K562 (cell line): Measurements from ENCODE around the gene ZFP92. TPM values are rescaled to one million over a fixed set of nuclear protein-coding genes. Genes with fewer than 3 reads are reported as not detected.

ENCODE experiments used
- ZEB2 ChIP-seq: fragments of 450-650 bp; IDR thresholded peaks from 2 replicates; pipeline ENCODE4 v1.6.1; 2016
- polyA plus RNA-seq, 8 experiments: library from polyadenylated mRNA; depleted of rRNA in 4 of 8; stranded (reverse) in 5 of 8; unstranded in 3 of 8; fragments of >200 nt; fragmentation: Nextera tagmentation in 2 of 8; fragmentation: Illumina TruSeq in 1 of 8; extraction: Ambion mirVana in 2 of 8; extraction: Trizol in 1 of 8; gene quantifications; 2 replicates each; pipeline versions ENCODE4 v1.2.1 to v1.2.3, GENCODE V29; 2011 to 2014; ENCODE audit warnings: inconsistent platforms in 1 of 8, missing spikeins in 1 of 8
- total RNA-seq, 7 experiments: library from RNA; depleted of rRNA in 6 of 7; stranded (reverse); fragments of >200 nt in 6 of 7; fragmentation: Illumina TruSeq in 2 of 7; extraction: Trizol in 2 of 7; gene quantifications; 2 replicates each; pipeline versions ENCODE4 v1.2.1 to v1.2.3, GENCODE V29; 2011 to 2021; ENCODE audit warnings: low replicate concordance in 1 of 7
- TF ChIP-seq, protein P1 (sequence below): fragments of 200-400 bp; formaldehyde crosslinking; IDR thresholded peaks from 2 replicates; pipeline ENCODE4 v1.6.1; 2017; ENCODE audit warnings: mild to moderate bottlenecking, low read depth, low read length, moderate library complexity
- TF ChIP-seq, protein P2 (sequence below): fragments of 450-650 bp; conservative IDR thresholded peaks from 2 replicates; pipeline ENCODE4 v1.6.1; 2016; ENCODE audit warnings: missing genetic modification characterization, low read depth, mild to moderate bottlenecking, missing compliant biosample characterization, moderate library complexity
- TF ChIP-seq, protein P3 (sequence below): fragments of 450-650 bp; IDR thresholded peaks from 2 replicates; pipeline ENCODE4 v1.6.1; 2017; ENCODE audit warnings: mild to moderate bottlenecking, moderate library complexity
- TF ChIP-seq, protein P4 (sequence below): sonication (generic); formaldehyde crosslinking; IDR thresholded peaks from 2 replicates; pipeline ENCODE4 v1.8.0; 2022; ENCODE audit warnings: mild to moderate bottlenecking, missing genetic modification reagents

The ZFP92 gene
- total and polyA plus RNA-seq, 9 of the 15 experiments (the other 6 are each of a cell fraction or from before 2014, with no cell fraction given): 0.32 to 3.3 (median 1.8) TPM

DNA sequence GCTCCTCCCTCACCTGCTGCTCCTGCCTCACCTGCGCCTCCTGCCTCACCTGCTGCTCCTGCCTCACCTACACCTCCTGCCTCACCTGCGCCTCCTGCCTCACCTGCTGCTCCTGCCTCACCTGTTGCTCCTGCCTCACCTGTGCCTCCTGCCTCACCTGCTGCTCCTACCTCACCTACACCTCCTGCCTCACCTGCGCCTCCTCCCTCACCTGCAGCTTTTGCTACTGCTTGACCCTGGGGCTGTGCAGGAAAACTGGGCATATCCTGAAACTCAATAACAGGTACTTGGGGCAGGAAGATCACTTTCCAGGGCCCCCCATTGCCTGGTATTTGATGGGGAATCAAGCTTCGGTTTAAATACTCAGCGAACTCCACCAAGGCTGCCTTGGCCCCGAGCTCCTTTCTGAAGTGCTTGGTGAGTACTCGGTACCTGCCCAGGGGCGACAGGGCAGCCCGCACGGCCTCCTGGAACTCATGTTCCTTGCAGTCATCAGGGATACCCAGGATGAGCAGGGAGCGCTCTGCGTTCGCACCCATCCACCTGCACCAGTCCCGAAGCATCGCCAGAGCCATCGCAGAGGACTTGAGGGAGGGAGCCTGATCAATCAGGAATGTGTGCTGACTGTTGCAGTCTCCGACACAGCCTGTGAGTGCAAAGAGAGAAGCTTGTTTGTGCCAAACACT is 12.9 kb upstream of the ZFP92 start (continued):
- TF ChIP-seq, protein P1, sequence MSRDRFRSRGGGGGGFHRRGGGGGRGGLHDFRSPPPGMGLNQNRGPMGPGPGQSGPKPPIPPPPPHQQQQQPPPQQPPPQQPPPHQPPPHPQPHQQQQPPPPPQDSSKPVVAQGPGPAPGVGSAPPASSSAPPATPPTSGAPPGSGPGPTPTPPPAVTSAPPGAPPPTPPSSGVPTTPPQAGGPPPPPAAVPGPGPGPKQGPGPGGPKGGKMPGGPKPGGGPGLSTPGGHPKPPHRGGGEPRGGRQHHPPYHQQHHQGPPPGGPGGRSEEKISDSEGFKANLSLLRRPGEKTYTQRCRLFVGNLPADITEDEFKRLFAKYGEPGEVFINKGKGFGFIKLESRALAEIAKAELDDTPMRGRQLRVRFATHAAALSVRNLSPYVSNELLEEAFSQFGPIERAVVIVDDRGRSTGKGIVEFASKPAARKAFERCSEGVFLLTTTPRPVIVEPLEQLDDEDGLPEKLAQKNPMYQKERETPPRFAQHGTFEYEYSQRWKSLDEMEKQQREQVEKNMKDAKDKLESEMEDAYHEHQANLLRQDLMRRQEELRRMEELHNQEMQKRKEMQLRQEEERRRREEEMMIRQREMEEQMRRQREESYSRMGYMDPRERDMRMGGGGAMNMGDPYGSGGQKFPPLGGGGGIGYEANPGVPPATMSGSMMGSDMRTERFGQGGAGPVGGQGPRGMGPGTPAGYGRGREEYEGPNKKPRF: no peak
- TF ChIP-seq, protein P2, sequence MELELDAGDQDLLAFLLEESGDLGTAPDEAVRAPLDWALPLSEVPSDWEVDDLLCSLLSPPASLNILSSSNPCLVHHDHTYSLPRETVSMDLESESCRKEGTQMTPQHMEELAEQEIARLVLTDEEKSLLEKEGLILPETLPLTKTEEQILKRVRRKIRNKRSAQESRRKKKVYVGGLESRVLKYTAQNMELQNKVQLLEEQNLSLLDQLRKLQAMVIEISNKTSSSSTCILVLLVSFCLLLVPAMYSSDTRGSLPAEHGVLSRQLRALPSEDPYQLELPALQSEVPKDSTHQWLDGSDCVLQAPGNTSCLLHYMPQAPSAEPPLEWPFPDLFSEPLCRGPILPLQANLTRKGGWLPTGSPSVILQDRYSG (tag): no peak
- no peak for TF ChIP-seq ZEB2
- TF ChIP-seq, protein P3, sequence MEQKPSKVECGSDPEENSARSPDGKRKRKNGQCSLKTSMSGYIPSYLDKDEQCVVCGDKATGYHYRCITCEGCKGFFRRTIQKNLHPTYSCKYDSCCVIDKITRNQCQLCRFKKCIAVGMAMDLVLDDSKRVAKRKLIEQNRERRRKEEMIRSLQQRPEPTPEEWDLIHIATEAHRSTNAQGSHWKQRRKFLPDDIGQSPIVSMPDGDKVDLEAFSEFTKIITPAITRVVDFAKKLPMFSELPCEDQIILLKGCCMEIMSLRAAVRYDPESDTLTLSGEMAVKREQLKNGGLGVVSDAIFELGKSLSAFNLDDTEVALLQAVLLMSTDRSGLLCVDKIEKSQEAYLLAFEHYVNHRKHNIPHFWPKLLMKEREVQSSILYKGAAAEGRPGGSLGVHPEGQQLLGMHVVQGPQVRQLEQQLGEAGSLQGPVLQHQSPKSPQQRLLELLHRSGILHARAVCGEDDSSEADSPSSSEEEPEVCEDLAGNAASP: no peak
- TF ChIP-seq, protein P4, sequence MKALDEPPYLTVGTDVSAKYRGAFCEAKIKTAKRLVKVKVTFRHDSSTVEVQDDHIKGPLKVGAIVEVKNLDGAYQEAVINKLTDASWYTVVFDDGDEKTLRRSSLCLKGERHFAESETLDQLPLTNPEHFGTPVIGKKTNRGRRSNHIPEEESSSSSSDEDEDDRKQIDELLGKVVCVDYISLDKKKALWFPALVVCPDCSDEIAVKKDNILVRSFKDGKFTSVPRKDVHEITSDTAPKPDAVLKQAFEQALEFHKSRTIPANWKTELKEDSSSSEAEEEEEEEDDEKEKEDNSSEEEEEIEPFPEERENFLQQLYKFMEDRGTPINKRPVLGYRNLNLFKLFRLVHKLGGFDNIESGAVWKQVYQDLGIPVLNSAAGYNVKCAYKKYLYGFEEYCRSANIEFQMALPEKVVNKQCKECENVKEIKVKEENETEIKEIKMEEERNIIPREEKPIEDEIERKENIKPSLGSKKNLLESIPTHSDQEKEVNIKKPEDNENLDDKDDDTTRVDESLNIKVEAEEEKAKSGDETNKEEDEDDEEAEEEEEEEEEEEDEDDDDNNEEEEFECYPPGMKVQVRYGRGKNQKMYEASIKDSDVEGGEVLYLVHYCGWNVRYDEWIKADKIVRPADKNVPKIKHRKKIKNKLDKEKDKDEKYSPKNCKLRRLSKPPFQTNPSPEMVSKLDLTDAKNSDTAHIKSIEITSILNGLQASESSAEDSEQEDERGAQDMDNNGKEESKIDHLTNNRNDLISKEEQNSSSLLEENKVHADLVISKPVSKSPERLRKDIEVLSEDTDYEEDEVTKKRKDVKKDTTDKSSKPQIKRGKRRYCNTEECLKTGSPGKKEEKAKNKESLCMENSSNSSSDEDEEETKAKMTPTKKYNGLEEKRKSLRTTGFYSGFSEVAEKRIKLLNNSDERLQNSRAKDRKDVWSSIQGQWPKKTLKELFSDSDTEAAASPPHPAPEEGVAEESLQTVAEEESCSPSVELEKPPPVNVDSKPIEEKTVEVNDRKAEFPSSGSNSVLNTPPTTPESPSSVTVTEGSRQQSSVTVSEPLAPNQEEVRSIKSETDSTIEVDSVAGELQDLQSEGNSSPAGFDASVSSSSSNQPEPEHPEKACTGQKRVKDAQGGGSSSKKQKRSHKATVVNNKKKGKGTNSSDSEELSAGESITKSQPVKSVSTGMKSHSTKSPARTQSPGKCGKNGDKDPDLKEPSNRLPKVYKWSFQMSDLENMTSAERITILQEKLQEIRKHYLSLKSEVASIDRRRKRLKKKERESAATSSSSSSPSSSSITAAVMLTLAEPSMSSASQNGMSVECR (CRISPR knock-in tag): no peak
